K562 (cell line): ENCODE data around the gene PADI4. TPM values are rescaled to one million over a fixed set of nuclear protein-coding genes. Genes with fewer than 3 reads are reported as not detected.

Experiments used
- CUX1 ChIP-seq: fragments of 200-800 bp; sonication (Bioruptor generic); IDR thresholded peaks from 2 replicates; pipeline ENCODE4 v1.6.1; 2016; ENCODE audit warnings: missing genetic modification characterization, missing compliant biosample characterization
- STAT5B ChIP-seq: fragments of 250-450 bp; sonication (Bioruptor Pico); IDR thresholded peaks from 2 replicates; pipeline ENCODE4 v1.8.0; 2021; ENCODE audit warnings: mild to moderate bottlenecking, inconsistent platforms
- THRAP3 ChIP-seq: fragments of 450-650 bp; IDR thresholded peaks from 2 replicates; pipeline ENCODE4 v1.6.1; 2016; ENCODE audit warnings: mild to moderate bottlenecking, inconsistent platforms, borderline replicate concordance
- ZNF311 ChIP-seq: fragments of 250-450 bp; sonication (Bioruptor Pico); IDR thresholded peaks from 2 replicates; pipeline ENCODE4 v1.4.0; 2020; ENCODE audit warnings: mild to moderate bottlenecking, moderate library complexity
- polyA plus RNA-seq, 8 experiments: library from polyadenylated mRNA; depleted of rRNA in 4 of 8; stranded (reverse) in 5 of 8; unstranded in 3 of 8; fragments of >200 nt; fragmentation: Nextera tagmentation in 2 of 8; fragmentation: Illumina TruSeq in 1 of 8; extraction: Ambion mirVana in 2 of 8; extraction: Trizol in 1 of 8; gene quantifications; 2 replicates each; pipeline versions ENCODE4 v1.2.1 to v1.2.3, GENCODE V29; 2011 to 2014; ENCODE audit warnings: inconsistent platforms in 1 of 8, missing spikeins in 1 of 8
- total RNA-seq, 7 experiments: library from RNA; depleted of rRNA in 6 of 7; stranded (reverse); fragments of >200 nt in 6 of 7; fragmentation: Illumina TruSeq in 2 of 7; extraction: Trizol in 2 of 7; gene quantifications; 2 replicates each; pipeline versions ENCODE4 v1.2.1 to v1.2.3, GENCODE V29; 2011 to 2021; ENCODE audit warnings: low replicate concordance in 1 of 7
- TF ChIP-seq, protein P1 (sequence below): sonication (generic); formaldehyde crosslinking; IDR thresholded peaks from 2 replicates; pipeline ENCODE4 v1.8.1; 2023; ENCODE audit warnings: mild to moderate bottlenecking, missing genetic modification reagents
- TF ChIP-seq, protein P2 (sequence below): sonication (generic); formaldehyde crosslinking; IDR thresholded peaks from 2 replicates; pipeline ENCODE4 v1.8.0; 2022; ENCODE audit warnings: missing genetic modification reagents, mild to moderate bottlenecking, moderate library complexity, borderline replicate concordance
- TF ChIP-seq, protein P3 (sequence below): fragments of 250-450 bp; sonication (Bioruptor Pico); IDR thresholded peaks from 2 replicates; pipeline ENCODE4 v1.4.0; 2020; ENCODE audit warnings: mild to moderate bottlenecking, moderate library complexity

PADI4 gene
- total and polyA plus RNA-seq, 9 of the 15 experiments (the other 6 are each of a cell fraction or from before 2014, with no cell fraction given), result 0.22 to 0.33 TPM; not detected in 7

GRCh38 chr1:17274186-17275170, 33.5 kb upstream of the PADI4 start (continued):
- no peak for TF ChIP-seq THRAP3
- TF ChIP-seq CUX1 (CRISPR knock-in tag), result no peak
- TF ChIP-seq, protein P1, sequence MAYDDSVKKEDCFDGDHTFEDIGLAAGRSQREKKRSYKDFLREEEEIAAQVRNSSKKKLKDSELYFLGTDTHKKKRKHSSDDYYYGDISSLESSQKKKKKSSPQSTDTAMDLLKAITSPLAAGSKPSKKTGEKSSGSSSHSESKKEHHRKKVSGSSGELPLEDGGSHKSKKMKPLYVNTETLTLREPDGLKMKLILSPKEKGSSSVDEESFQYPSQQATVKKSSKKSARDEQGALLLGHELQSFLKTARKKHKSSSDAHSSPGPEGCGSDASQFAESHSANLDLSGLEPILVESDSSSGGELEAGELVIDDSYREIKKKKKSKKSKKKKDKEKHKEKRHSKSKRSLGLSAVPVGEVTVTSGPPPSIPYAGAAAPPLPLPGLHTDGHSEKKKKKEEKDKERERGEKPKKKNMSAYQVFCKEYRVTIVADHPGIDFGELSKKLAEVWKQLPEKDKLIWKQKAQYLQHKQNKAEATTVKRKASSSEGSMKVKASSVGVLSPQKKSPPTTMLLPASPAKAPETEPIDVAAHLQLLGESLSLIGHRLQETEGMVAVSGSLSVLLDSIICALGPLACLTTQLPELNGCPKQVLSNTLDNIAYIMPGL (CRISPR knock-in tag), result no peak
- TF ChIP-seq, protein P2, sequence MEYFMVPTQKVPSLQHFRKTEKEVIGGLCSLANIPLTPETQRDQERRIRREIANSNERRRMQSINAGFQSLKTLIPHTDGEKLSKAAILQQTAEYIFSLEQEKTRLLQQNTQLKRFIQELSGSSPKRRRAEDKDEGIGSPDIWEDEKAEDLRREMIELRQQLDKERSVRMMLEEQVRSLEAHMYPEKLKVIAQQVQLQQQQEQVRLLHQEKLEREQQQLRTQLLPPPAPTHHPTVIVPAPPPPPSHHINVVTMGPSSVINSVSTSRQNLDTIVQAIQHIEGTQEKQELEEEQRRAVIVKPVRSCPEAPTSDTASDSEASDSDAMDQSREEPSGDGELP (CRISPR knock-in tag), result peak; percentile 16; the same call in 1 of the 2 replicates
- TF ChIP-seq, protein P3, sequence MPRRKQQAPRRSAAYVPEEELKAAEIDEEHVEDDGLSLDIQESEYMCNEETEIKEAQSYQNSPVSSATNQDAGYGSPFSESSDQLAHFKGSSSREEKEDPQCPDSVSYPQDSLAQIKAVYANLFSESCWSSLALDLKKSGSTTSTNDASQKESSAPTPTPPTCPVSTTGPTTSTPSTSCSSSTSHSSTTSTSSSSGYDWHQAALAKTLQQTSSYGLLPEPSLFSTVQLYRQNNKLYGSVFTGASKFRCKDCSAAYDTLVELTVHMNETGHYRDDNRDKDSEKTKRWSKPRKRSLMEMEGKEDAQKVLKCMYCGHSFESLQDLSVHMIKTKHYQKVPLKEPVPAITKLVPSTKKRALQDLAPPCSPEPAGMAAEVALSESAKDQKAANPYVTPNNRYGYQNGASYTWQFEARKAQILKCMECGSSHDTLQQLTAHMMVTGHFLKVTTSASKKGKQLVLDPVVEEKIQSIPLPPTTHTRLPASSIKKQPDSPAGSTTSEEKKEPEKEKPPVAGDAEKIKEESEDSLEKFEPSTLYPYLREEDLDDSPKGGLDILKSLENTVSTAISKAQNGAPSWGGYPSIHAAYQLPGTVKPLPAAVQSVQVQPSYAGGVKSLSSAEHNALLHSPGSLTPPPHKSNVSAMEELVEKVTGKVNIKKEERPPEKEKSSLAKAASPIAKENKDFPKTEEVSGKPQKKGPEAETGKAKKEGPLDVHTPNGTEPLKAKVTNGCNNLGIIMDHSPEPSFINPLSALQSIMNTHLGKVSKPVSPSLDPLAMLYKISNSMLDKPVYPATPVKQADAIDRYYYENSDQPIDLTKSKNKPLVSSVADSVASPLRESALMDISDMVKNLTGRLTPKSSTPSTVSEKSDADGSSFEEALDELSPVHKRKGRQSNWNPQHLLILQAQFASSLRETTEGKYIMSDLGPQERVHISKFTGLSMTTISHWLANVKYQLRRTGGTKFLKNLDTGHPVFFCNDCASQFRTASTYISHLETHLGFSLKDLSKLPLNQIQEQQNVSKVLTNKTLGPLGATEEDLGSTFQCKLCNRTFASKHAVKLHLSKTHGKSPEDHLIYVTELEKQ (CRISPR knock-in tag), result no peak
- no peak for TF ChIP-seq STAT5B
- TF ChIP-seq ZNF311 (CRISPR knock-in tag), result no peak
- TF ChIP-seq, all 486 proteins: peak for 16
